ENCODE data around the gene PRDM16.

DNA sequence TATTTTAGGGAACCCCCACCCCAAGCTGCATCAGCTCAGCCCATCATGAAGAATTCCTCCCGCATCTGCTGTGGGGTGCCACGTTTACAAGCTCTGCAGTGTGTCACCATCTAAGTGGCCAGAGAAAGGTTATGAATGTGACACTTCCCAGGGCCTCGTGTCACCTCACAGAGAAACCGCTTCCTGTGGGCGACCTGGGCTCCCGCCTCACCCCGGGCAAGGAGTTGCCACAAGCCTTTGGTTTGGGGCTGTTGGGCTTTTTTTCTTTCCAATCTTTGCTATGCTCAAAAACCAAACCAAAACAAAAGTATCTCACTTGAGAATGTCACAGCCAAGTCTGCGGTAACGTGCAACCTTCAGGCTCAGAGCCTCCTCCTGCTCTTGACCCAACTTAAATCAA is 303.3 kb downstream of the PRDM16 start:
- TF ChIP-seq, protein P1, sequence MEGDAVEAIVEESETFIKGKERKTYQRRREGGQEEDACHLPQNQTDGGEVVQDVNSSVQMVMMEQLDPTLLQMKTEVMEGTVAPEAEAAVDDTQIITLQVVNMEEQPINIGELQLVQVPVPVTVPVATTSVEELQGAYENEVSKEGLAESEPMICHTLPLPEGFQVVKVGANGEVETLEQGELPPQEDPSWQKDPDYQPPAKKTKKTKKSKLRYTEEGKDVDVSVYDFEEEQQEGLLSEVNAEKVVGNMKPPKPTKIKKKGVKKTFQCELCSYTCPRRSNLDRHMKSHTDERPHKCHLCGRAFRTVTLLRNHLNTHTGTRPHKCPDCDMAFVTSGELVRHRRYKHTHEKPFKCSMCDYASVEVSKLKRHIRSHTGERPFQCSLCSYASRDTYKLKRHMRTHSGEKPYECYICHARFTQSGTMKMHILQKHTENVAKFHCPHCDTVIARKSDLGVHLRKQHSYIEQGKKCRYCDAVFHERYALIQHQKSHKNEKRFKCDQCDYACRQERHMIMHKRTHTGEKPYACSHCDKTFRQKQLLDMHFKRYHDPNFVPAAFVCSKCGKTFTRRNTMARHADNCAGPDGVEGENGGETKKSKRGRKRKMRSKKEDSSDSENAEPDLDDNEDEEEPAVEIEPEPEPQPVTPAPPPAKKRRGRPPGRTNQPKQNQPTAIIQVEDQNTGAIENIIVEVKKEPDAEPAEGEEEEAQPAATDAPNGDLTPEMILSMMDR (conservative IDR thresholded peaks at IDR 0.05; ENCODE audit: low read depth in 2 of 2), result no peak
- no peak for TF ChIP-seq EZH2 (IDR thresholded peaks at IDR 0.05; ENCODE audit: low read depth, unreplicated experiment)
- TF ChIP-seq, protein P2, sequence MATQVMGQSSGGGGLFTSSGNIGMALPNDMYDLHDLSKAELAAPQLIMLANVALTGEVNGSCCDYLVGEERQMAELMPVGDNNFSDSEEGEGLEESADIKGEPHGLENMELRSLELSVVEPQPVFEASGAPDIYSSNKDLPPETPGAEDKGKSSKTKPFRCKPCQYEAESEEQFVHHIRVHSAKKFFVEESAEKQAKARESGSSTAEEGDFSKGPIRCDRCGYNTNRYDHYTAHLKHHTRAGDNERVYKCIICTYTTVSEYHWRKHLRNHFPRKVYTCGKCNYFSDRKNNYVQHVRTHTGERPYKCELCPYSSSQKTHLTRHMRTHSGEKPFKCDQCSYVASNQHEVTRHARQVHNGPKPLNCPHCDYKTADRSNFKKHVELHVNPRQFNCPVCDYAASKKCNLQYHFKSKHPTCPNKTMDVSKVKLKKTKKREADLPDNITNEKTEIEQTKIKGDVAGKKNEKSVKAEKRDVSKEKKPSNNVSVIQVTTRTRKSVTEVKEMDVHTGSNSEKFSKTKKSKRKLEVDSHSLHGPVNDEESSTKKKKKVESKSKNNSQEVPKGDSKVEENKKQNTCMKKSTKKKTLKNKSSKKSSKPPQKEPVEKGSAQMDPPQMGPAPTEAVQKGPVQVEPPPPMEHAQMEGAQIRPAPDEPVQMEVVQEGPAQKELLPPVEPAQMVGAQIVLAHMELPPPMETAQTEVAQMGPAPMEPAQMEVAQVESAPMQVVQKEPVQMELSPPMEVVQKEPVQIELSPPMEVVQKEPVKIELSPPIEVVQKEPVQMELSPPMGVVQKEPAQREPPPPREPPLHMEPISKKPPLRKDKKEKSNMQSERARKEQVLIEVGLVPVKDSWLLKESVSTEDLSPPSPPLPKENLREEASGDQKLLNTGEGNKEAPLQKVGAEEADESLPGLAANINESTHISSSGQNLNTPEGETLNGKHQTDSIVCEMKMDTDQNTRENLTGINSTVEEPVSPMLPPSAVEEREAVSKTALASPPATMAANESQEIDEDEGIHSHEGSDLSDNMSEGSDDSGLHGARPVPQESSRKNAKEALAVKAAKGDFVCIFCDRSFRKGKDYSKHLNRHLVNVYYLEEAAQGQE (IDR thresholded peaks at IDR 0.05; ENCODE audit: unreplicated experiment), result no peak

Data from GM23338 (cell line).